Suprapubic skin (tissue), 4 donors: ENCODE results near the gene CLEC2A.
A peak's percentile ranks its signal among the peaks of the same experiment; 100 is the strongest.

Experiments
- EP300 ChIP-seq: sonication (generic); formaldehyde crosslinking; IDR thresholded peaks from one replicate; pipeline ENCODE4 v1.6.1; 2017; ENCODE audit warnings: antibody characterized with exemption
- POLR2A ChIP-seq, 2 donors: fragments of 450-650 bp; IDR thresholded peaks; one replicate each; pipeline ENCODE4 v1.6.1; 2017; ENCODE audit warnings: antibody characterized with exemption in 2 of 2, mild to moderate bottlenecking in 2 of 2, moderate library complexity in 2 of 2
- POLR2AphosphoS5 ChIP-seq, 3 donors: sonication (generic); formaldehyde crosslinking; IDR thresholded peaks; one replicate each; pipeline ENCODE4 v1.6.1; 2017; ENCODE audit warnings: antibody characterized with exemption in 3 of 3
- TF ChIP-seq, protein P1 (sequence below), 2 donors: fragments of 200-600 bp in 1 of 2; fragments of 450-650 bp in 1 of 2; sonication (generic) in 1 of 2; IDR thresholded peaks; one replicate each; pipeline ENCODE4 v1.5.1; 2016 to 2019; ENCODE audit warnings: antibody characterized with exemption in 2 of 2, mild to moderate bottlenecking in 1 of 2, moderate library complexity in 1 of 2

DNA sequence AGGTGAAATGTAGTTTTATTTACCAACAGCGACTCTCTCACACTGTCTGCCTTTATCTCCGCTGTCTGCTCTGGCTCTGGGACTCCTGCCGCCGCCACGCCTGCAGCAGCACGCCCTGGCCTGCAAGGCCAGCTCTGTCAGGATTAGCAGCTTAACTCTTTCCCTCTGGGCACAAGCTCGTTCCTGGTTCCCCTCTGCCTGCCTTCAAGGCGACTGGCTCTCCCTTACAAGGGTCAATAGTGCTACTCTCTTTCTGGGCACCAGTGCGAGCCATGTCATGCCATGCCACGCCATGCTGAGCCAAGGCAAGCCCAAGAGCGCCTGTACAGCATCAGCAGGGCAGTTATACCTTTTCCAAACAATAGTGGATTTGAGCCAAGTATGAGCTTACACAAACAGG lies 59.4 kb downstream of the CLEC2A start:
- TF ChIP-seq, protein P1, sequence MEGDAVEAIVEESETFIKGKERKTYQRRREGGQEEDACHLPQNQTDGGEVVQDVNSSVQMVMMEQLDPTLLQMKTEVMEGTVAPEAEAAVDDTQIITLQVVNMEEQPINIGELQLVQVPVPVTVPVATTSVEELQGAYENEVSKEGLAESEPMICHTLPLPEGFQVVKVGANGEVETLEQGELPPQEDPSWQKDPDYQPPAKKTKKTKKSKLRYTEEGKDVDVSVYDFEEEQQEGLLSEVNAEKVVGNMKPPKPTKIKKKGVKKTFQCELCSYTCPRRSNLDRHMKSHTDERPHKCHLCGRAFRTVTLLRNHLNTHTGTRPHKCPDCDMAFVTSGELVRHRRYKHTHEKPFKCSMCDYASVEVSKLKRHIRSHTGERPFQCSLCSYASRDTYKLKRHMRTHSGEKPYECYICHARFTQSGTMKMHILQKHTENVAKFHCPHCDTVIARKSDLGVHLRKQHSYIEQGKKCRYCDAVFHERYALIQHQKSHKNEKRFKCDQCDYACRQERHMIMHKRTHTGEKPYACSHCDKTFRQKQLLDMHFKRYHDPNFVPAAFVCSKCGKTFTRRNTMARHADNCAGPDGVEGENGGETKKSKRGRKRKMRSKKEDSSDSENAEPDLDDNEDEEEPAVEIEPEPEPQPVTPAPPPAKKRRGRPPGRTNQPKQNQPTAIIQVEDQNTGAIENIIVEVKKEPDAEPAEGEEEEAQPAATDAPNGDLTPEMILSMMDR (IDR thresholded peaks at IDR 0.05): no peak
- TF ChIP-seq POLR2AphosphoS5 (IDR thresholded peaks at IDR 0.05): peak in 1 of 3 donors; percentile 45
- TF ChIP-seq POLR2A (IDR thresholded peaks at IDR 0.05): no peak
- TF ChIP-seq EP300: no peak
